B cell (primary cell): ENCODE data around the gene GYPE. TPM values are rescaled to one million over a fixed set of nuclear protein-coding genes. Genes with fewer than 3 reads are reported as not detected.
A peak's percentile ranks its signal among the peaks of the same experiment; 100 is the strongest.
"Not testable (repeated sequence)": the region's sequence is repeated elsewhere in the genome, so short reads cannot be mapped to it uniquely, and the experiment has no call there.

Experiments used
- ATAC-seq: fragments of 200-7000 bp; cut with Tn5 transposase; one replicate; pipeline ENCODE4 v1.10.0; 2021; ENCODE audit warnings: low read depth, mild to moderate bottlenecking, moderate number of reproducible peaks, moderate library complexity
- CTCF ChIA-PET: fragments of 350-600 bp; sonication (Branson Sonifier 250); formaldehyde crosslinking; loops from one replicate; lab custom pipeline; 2021; ENCODE audit warnings: antibody characterized with exemption, inconsistent platforms; lab: Charles Lee
- POLR2A ChIA-PET: fragments of 350-600 bp; sonication (Branson Sonifier 250); formaldehyde crosslinking; loops from one replicate; lab custom pipeline; 2021; ENCODE audit warnings: antibody characterized with exemption; lab: Charles Lee
- DNase-seq: peaks from one replicate; pipeline ENCODE4 v3.0.0; 2013
- H2AFZ ChIP-seq: 2 replicates; pipeline ENCODE4 v1.6.1; 2012; ENCODE audit warnings: mild to moderate bottlenecking, low read depth, low read length; ENCODE audit not compliant: insufficient read depth, poor library complexity, severe bottlenecking
- H3K27ac ChIP-seq, 2 donors: 1 replicate in 1 of 2; 2 replicates in 1 of 2; pipeline ENCODE4 v1.5.1; 2012 to 2013; ENCODE audit warnings: low read length in 2 of 2, mild to moderate bottlenecking in 2 of 2, moderate library complexity in 1 of 2
- H3K27me3 ChIP-seq, 4 experiments: fragments of 200-600 bp in 1 of 4; sonication (generic) in 1 of 4; replicated peaks in 1 of 4; 1 replicate in 2 of 4; 2 replicates in 2 of 4; pipeline versions ENCODE4 v1.6.1 to v1.7.0; 2013 to 2016; ENCODE audit warnings: low read length in 3 of 4, mild to moderate bottlenecking in 2 of 4, mixed read lengths in 1 of 4, moderate library complexity in 1 of 4; ENCODE audit not compliant: insufficient read depth in 4 of 4, control insufficient read depth in 3 of 4; ENCODE audit errors: control extremely low read depth in 1 of 4
- H3K36me3 ChIP-seq, 2 experiments: replicated peaks in 1 of 2; 1 replicate in 1 of 2; 2 replicates in 1 of 2; pipeline versions ENCODE4 v1.6.1 to v1.7.1; 2013; ENCODE audit warnings: low read length in 1 of 2; ENCODE audit not compliant: insufficient read depth in 2 of 2, control insufficient read depth in 1 of 2; ENCODE audit errors: control extremely low read depth in 1 of 2, extremely low read depth in 1 of 2
- H3K4me1 ChIP-seq, 2 donors: fragments of 200-600 bp in 1 of 2; sonication (generic) in 1 of 2; 1 replicate in 1 of 2; 2 replicates in 1 of 2; pipeline versions ENCODE4 v1.5.1 to v1.6.1; 2013 to 2017; ENCODE audit warnings: low read length in 2 of 2; ENCODE audit not compliant: control insufficient read depth in 2 of 2, insufficient read depth in 2 of 2
- H3K4me2 ChIP-seq: replicated peaks from 2 replicates; pipeline ENCODE3; 2012; ENCODE audit warnings: mild to moderate bottlenecking, low read depth, low read length; ENCODE audit not compliant: poor library complexity, severe bottlenecking
- H3K4me3 ChIP-seq, 5 experiments: fragments of 200-600 bp in 1 of 5; sonication (generic) in 1 of 5; 1 replicate in 3 of 5; 2 replicates in 2 of 5; pipeline versions ENCODE4 v1.5.1 to v1.7.0; 2011 to 2016; ENCODE audit warnings: low read length in 4 of 5, mild to moderate bottlenecking in 4 of 5, low read depth in 2 of 5, control low read depth in 1 of 5, moderate library complexity in 1 of 5; ENCODE audit not compliant: insufficient read depth in 1 of 5; ENCODE audit errors: control extremely low read depth in 1 of 5, extremely low read depth in 1 of 5
- H3K79me2 ChIP-seq: fragments of 200-600 bp; sonication (generic); one replicate; pipeline ENCODE4 v1.6.0; 2016; ENCODE audit warnings: low read length; ENCODE audit not compliant: control insufficient read depth, insufficient read depth
- H3K9ac ChIP-seq: fragments of 200-600 bp; sonication (generic); 2 replicates; pipeline ENCODE4 v1.6.1; 2017; ENCODE audit warnings: mild to moderate bottlenecking, low read length, moderate library complexity
- H3K9me3 ChIP-seq, 3 donors: one replicate each; pipeline versions ENCODE4 v1.6.1 to v1.7.1; 2013; ENCODE audit warnings: low read length in 2 of 3; ENCODE audit not compliant: control insufficient read depth in 2 of 3, insufficient read depth in 1 of 3; ENCODE audit errors: control extremely low read depth in 1 of 3
- H4K20me1 ChIP-seq: 2 replicates; pipeline ENCODE4 v1.6.0; 2012; ENCODE audit warnings: mild to moderate bottlenecking, low read length; ENCODE audit not compliant: insufficient read depth, control insufficient read depth, poor library complexity, severe bottlenecking
- H3K27ac Mint-ChIP-seq: one replicate; pipeline ENCODE4 v1.8.0; 2021; ENCODE audit warnings: mixed read lengths
- H3K27me3 Mint-ChIP-seq: one replicate; pipeline ENCODE4 v1.8.0; 2021; ENCODE audit warnings: mixed read lengths
- H3K4me1 Mint-ChIP-seq: one replicate; pipeline ENCODE4 v1.8.0; 2021; ENCODE audit warnings: mixed read lengths
- H3K4me3 Mint-ChIP-seq: one replicate; pipeline ENCODE4 v1.8.0; 2021; ENCODE audit warnings: mixed read lengths
- H3K9me3 Mint-ChIP-seq: one replicate; pipeline ENCODE4 v1.8.0; 2022; ENCODE audit warnings: mixed read lengths; ENCODE audit not compliant: insufficient read depth
- CTCF ChIP-seq: fragments of 200-600 bp; IDR thresholded peaks from one replicate; pipeline ENCODE4 v1.8.0; 2022; ENCODE audit warnings: antibody characterized with exemption, mild to moderate bottlenecking
- EZH2 ChIP-seq: IDR thresholded peaks from 2 replicates; pipeline ENCODE4 v1.6.1; 2012; ENCODE audit warnings: borderline replicate concordance, low read depth, mild to moderate bottlenecking, moderate library complexity, low read length; ENCODE audit not compliant: insufficient read depth, poor library complexity, severe bottlenecking
- WGBS: methylation state at CpG from one replicate; pipeline ENCODE4 v1.1.5; 2013; ENCODE audit warnings: missing lambda C conversion rate; ENCODE audit not compliant: insufficient coverage; 5-methylcytosine and 5-hydroxymethylcytosine counted together
- intact Hi-C: fragments of 100-400 bp; cut with micrococcal nuclease; formaldehyde crosslinking; loops from one replicate; pipeline ENCODE4 v1.10.0; 2022
- polyA plus RNA-seq: library from polyadenylated mRNA; depleted of rRNA; stranded (reverse); fragments of >200 nt; gene quantifications from 2 replicates; pipeline ENCODE4 v1.2.3, GENCODE V29; 2012
- total RNA-seq, 2 donors: library from RNA; stranded (reverse); fragments of 120-200 nt in 1 of 2; gene quantifications; 1 replicate in 1 of 2; 2 replicates in 1 of 2; pipeline versions ENCODE4 v1.2.3 to v1.2.4, GENCODE V29; 2013 to 2022

The GYPE gene
- total and polyA plus RNA-seq, 2 donors (not counting 1 experiment from before 2014, with no cell fraction given), result 3.0 to 4.7 TPM

DNA sequence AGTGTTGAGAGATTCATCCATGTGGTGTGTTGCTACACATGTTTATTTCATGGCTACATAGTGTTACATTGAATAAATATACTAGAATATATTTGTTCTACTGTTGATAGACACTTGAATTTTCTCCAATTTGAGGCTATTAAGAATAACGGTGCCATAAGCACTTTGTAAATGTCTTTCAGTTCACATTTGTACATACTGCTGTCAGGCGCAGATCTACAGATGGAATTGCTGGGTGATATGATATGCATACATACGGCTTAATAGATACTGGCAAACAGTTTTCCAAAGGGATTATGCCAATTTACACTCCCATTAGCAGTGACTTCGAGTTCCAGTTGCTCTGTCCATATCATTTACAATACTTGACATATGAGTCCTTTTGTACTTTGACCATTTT is 33.5 kb upstream of the GYPE start:
- H3K9me3 Mint-ChIP-seq, ATAC-seq, H4K20me1 ChIP-seq, H3K9me3 ChIP-seq, H3K4me3 ChIP-seq, intact Hi-C loops, CTCF ChIA-PET, H3K27ac ChIP-seq, H3K4me1 Mint-ChIP-seq, POLR2A ChIA-PET, H3K4me1 ChIP-seq, H3K27me3 Mint-ChIP-seq, H3K27me3 ChIP-seq, H3K4me2 ChIP-seq, H3K4me3 Mint-ChIP-seq, DNase-seq, H3K36me3 ChIP-seq, H2AFZ ChIP-seq, H3K79me2 ChIP-seq, H3K27ac Mint-ChIP-seq, H3K9ac ChIP-seq: not testable (repeated sequence)
- no CpG with 5 or more reads among the region's 4 CpGs for WGBS

- H3K27ac ChIP-seq, result no peak overlapping the region
- intact Hi-C loops, result no loop called here
- POLR2A ChIA-PET, result no interaction called here
- peak overlapping the region; percentile 69 for H3K4me3 Mint-ChIP-seq
- CTCF ChIA-PET, result no interaction called here
- H3K27me3 ChIP-seq, result no peaks in the 10 kb centered on the region
- DNase-seq, result peak; percentile 36
- H3K9me3 ChIP-seq, result no peaks in the 10 kb centered on the region
- H3K27me3 Mint-ChIP-seq, result peaks cover 3% of the 10 kb centered on the region
- H4K20me1 ChIP-seq, result no peaks in the 10 kb centered on the region
- TF ChIP-seq CTCF, result no peak
- TF ChIP-seq EZH2, result no peak
- no peak overlapping the region for H3K4me2 ChIP-seq
- peak overlapping the region; percentile 28 for H3K27ac Mint-ChIP-seq
- H3K36me3 ChIP-seq, result no peaks in the 10 kb centered on the region
- no peak overlapping the region for H3K4me3 ChIP-seq
- 71% methylated on average over 2 of the region's 6 CpGs for WGBS
- ATAC-seq, result no peak
- no peak overlapping the region for H3K9ac ChIP-seq
- H3K4me1 ChIP-seq, result peaks cover 15% of the 10 kb centered on the region in 2 donors
- H3K79me2 ChIP-seq, result no peaks in the 10 kb centered on the region
- no peaks in the 10 kb centered on the region for H3K9me3 Mint-ChIP-seq
- peaks cover 17% of the 10 kb centered on the region for H3K4me1 Mint-ChIP-seq
- H2AFZ ChIP-seq, result peak overlapping the region; percentile 34
These were observed 15.8 kb upstream of the GYPE start for GRCh38 chr4:143921181-143921580.

DNA sequence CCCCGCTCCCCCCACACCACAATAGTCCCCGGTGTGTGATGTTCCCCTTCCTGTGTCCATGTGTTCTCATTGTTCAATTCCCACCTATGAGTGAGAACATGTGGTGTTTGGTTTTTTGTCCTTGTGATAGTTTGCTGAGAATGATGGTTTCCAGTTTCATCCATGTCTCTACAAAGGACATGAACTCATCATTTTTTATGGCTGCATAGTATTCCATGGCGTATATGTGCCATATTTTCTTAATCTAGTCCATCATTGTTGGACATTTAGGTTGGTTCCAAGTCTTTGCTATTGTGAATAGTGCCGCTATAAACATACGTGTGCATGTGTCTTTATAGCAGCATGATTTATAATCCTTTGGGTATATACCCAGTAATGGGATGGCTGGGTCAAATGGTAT is 11.1 kb upstream of the GYPE start:
- H3K4me1 Mint-ChIP-seq, result peaks cover 28% of the 10 kb centered on the region
- H3K9me3 ChIP-seq, H3K27me3 Mint-ChIP-seq, H2AFZ ChIP-seq, CTCF ChIA-PET, H3K79me2 ChIP-seq, H3K9me3 Mint-ChIP-seq, H3K27ac ChIP-seq, intact Hi-C loops, H3K36me3 ChIP-seq, H3K27ac Mint-ChIP-seq, ATAC-seq, H3K9ac ChIP-seq, DNase-seq, H4K20me1 ChIP-seq, H3K4me3 Mint-ChIP-seq, H3K4me2 ChIP-seq, POLR2A ChIA-PET, H3K4me3 ChIP-seq, H3K27me3 ChIP-seq: not testable (repeated sequence)
- no CpG with 5 or more reads among the region's 5 CpGs for WGBS
- H3K4me1 ChIP-seq, result peaks cover 15% of the 10 kb centered on the region in 2 donors
